M059J (cell line): ENCODE results near the gene ELP4. TPM values are rescaled to one million over a fixed set of nuclear protein-coding genes. Genes with fewer than 3 reads are reported as not detected.
"Not testable (repeated sequence)": the region's sequence is repeated elsewhere in the genome, so short reads cannot be mapped to it uniquely, and the experiment has no call there.

Source experiments
- DNase-seq: peaks from one replicate; pipeline ENCODE4 v3.0.0-alpha.2; 2012; ENCODE audit warnings: low read depth
- total RNA-seq: library from RNA; depleted of rRNA; stranded (reverse); fragments of >200 nt; shearing (Covaris generic); gene quantifications from 2 replicates; pipeline ENCODE4 v1.2.3, GENCODE V29; 2014

ELP4 gene
- total RNA-seq, 1 experiment from 2014 or later, result 60.0 TPM

- DNase-seq, result no peak
Measured at GRCh38 chr11:31706357-31706756, 196.8 kb downstream of the ELP4 start.

DNA sequence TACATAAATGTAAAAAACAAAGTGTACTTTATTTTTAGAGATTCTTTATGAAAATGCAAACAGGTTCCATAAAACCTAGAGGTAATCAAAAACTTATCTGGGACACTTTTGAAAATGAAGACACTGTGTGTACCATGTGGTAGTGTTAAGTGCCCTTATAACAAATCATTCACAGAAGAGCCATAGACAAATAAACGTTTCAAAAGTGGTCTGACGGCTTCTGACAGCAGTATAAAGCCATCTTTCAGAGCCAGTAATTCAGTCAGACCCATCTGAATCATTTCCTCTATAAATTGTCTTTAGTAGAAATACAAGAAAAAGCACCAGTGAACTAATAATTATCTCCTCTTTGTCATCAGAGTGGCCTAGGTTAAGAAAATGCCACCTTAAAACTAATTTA lies 201.6 kb downstream of the ELP4 start:
- DNase-seq, result peak; percentile 9

DNA sequence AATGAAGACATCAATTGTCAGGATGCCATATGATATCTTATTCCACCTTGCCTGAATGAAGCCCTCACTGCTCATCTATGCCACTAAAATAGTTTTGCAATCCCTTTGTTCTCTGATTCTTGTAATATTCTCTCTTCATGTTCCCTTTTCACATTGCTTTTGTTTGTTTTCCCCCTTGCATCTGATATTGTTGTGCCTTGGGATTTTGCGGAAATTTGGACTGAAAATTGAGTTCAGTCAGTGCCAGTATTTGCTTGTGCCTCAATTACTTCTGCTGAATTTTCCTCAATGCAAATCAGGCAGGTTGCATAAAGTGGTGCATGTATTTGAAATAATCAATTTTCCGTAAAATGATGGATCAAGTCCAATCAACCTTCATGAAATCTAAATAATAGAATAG lies 203.3 kb downstream of the ELP4 start:
- no peak for DNase-seq

DNA sequence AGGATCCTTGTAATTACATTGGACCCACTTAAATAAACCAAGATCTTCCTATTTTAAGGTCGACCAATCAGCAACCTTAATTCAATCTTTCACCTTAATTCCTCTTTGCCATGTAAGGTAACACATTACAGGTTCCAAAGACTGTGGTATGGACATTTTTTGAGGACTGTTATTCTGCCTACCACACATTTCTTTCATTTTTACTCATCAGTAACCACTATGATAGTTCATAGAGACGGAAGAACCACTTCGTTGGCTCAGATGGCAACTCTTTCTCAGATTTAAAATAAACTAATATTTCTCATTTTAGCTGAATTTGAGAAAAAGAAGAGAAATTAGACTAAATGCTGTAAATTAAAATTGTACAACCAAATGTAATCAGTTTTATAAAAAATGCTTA lies 205.3 kb downstream of the ELP4 start:
- no peak for DNase-seq

DNA sequence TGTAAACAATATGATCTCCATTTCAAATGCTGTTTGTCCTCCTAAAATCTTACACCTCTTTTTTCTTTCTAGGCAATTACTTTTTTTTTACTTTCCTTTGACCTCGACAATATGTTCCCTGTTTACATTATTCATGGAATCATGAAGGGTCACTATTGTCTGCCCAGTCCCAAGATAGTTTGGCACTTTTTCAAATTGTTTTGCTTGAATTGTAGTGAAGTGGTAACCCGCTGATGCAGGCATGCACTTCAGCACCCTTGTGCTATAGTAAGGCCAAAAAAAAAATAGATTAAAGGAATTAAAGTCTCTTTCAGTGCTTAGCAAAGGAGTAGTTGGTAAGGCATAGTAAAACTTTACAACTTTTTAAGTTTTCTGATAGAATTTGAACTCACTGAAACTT lies 210.7 kb downstream of the ELP4 start:
- no peak for DNase-seq

DNA sequence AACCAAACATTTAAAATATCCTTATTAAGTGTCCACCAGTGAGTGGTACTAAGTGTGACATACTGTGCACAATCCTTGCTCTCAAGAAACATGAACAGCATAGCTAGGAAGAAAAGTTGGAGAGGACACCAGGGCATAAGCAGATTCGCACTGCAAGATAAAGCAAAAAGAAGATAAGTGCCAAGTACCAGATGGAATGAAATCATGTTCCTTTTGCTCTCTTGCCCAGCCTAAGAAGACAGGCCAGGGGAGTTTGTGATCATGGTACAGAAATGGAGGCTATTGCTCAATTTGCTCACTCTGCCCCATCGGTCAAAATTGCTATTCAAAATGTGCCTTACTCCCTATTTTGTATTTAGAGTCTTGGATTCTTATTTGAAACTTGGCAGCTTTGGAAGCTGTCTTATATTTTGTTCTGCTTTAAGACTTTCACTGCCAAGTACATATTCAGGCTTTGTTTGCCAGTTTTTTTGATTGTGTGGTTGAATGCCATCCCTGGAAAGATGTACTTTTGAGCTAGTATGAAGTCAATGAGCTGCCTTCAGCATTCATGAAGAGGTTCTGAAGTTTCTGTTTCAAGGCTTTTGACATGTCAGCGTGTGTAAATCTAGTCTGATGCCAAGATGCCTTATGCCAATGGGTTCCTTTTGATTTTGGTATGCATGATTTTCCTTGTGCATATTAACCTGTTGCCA lies 211.3 kb downstream of the ELP4 start:
- DNase-seq, result no peak

DNA sequence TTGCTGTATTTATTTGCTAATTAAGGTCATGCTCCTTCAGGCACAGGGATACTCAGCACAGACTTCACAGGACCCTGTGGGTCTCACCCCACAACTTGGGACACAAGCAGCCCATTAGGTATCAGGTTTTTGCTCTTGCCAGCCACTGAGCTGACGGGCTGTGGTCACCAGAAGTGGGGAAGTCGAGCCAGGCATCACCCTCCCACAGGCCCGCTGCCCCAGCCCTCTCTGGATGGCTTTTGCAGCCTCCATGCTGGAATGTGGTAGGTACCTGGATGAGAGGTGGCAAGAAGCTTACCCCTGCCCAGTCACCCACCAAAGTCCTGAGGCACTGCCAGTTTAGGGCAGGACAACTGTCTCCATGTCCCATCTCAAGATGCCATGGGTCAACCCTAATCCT lies 213.2 kb downstream of the ELP4 start:
- no peak for DNase-seq

DNA sequence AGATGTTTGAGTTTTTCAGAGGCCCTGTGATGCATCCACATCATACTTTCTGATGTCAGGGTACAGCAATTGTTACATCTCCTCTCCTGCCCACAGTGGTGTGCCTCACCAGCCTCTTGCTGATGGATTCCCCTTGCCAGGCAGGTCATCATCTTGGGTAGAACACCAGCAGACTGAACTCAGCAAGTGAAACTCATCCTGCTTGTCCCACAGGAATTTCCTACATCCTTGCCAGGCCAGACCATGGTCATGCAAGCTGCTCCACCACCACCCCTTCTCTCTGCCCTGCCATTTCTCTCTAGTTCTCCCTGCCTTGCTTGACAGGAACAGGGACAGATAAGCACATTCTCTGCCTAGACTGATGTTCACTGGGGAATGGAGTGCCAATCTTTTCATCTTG lies 215.6 kb downstream of the ELP4 start:
- peak; percentile 25 for DNase-seq

GRCh38 chr11:31728432-31728831 lies 218.9 kb downstream of the ELP4 start:
- DNase-seq, result no peak

DNA sequence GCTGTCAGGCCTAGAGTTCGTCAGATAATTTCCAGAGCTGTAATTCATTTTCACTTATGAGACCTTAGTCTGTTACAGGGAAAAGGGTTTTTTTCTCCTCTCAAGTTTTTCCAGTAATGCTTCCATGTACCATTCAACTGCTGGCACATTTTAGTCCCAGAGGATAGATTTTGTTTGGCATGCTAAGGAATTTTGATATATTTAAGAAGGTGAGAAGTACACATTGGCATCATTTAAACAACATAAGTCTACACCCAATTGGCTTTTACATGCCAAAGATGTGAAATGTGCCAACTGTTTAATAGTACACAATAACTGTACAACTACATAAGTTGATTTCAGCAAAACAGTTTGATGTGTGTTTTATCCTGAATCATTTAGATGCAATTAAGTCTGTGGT lies 230.6 kb downstream of the ELP4 start:
- DNase-seq, result no peak

- not testable (repeated sequence) for DNase-seq
Measured at GRCh38 chr11:31740731-31741368, 231.3 kb downstream of the ELP4 start.

DNA sequence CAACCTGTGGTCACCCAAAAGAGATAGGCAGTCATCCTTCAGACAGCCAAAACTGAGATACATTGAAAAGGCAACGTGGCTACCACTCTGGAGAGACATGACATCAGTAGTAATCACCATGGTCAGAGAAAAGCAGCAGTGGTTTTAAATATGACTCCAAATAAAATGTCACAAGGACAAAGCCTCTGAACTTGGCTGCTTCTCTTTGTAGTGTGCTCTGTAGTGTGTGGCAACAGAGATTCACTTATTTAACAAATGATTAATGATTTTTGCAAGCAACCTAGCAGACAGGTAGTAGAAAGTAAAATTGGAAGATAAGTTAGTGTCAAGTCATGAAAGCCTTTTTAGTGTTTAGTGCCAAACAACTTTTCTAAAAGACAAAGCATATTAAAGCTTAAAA lies 238.0 kb downstream of the ELP4 start:
- DNase-seq, result no peak

DNA sequence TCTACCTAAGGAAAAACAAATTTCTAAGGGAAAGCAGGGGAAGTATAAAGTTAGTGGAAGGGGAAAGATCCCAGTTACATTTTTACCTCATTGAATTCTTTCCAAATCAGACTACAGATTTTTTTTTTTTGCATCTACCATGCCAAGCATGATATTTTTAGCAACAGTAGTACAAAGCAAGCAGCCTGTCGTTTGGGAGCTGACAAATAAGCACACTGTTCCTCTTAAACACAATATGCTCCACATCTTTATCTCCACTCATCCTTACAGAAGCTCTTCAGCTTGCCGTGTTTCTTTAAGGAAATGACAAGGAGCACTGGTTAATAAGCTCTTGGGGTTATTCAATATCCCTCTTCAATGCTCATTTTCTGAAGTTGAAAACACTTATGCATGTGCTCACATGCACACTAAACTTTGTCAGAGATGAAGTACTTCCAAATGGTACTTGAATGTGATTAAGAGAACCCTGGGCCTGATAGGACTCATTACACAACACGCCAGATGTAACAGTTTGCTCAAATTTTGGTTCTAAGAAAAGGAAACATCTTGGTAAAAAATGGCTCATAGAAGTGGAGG lies 247.8 kb downstream of the ELP4 start:
- no peak for DNase-seq

- no peak for DNase-seq
Measured at GRCh38 chr11:31761636-31762035, 252.1 kb downstream of the ELP4 start.

- DNase-seq, result no peak
Measured at GRCh38 chr11:31763296-31763695, 253.7 kb downstream of the ELP4 start.

DNA sequence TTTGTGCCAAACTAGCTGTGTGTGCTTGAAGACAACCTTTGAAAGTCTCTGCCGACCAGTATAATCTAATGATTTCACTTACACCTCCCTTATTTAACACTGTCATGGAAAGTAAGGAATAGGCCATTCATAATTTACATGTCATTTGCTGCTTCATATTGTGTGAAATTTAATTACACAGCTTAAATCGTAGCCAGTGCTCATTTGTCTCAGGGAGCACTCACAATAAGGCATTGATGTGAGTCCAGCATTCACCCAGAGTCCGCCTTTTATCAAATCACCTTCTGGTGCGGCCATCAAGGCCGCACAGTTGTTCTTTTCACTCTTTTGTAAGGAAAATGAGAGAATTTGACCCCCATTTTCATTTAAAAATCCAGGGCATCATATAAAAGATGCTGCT lies 254.7 kb downstream of the ELP4 start:
- no peak for DNase-seq

- no peak for DNase-seq
Measured at GRCh38 chr11:31764766-31765165, 255.2 kb downstream of the ELP4 start.

DNA sequence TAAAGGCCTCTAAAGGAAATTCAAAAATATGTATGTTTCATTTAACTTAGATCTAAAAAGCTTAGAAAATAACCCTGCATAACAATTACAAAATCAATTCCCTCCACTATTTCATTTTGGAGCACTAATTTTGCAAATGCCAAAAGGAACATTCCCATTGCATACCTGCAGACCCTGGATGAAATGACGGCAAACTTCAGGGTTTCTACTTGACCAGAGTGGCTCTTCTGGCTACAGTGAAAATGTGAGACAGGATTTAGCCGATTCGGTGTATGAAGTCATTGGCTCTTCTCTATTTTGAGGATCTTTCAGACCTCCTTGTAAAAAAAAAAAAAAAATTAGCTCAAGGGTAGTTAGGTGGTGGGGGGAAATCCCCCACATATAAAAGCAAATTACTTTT lies 257.5 kb downstream of the ELP4 start:
- DNase-seq, result no peak

DNA sequence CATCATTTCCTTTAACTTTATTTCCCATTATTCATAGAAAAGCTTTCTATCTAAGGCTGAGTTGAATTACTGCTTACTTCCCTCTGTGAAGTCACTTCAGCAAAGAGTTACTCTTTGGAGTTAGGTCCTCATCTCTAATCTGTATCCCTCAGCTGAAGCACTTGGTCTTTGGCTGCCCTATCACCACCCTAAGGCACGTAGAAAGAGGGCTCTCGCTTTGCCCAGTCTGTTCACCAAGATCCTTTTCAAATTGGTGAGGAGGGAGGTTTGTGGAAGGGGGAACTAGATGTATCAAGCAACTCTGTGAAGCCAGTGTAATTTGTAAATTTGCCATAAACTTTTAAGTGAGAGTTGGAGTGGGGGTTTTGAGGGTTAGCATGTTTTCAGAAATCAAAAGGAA lies 258.1 kb downstream of the ELP4 start:
- DNase-seq, result no peak

- no peak for DNase-seq
Measured at GRCh38 chr11:31768749-31769640, 259.4 kb downstream of the ELP4 start.

DNA sequence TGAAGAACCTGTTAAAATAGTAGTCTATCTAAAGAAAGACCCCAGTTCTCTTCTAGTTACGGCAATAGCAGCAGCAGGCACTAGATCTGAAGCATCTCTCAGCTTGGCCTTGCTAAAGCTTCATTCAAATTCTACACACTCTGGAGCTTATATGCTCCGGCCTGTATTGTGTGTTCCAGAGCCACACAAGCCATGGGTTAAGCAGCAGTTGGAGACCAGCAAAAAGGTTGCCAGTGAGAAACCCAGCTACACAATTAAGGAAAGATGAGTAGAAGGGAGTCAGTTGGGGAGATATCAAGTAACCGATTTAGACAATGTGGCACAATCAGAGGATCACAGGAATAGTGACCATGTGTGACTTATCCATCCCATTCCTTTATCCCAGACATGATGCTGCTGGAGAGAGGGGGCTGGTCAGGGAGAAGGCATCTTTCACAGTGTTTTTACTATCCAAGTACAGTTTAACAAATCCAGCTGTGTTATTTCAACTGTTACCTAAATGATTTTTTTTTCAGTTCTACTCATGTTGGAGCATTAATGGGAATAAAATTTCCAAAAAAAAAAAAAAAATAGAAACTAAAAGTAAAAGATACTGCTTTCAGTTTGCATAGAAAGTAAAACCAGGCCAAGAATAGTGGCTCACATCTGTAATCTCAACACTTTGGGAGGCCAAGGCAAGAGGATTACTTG lies 260.6 kb downstream of the ELP4 start:
- DNase-seq, result no peak

DNA sequence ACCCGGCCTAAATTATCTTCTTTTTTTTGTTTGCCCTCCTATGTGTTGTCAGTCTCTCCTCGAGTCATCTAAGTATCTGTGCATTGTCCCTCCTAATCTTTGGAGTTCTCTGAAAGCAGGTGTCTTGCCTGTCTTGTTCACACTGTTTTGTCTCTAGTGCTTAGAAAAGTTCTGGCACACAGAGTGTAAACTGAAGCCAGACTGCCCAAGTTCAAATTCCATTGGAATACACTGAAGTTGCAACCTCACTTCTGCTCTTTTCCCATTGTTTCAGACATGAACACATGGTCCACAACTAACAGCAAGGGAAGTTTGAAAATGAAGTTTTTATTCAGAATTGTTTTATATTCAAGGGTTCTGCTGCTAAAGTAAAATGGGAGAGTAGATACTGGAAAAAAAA lies 262.8 kb downstream of the ELP4 start:
- DNase-seq, result no peak
